ENCODE data around the gene MAML2. TPM values are rescaled to one million over a fixed set of nuclear protein-coding genes. Genes with fewer than 3 reads are reported as not detected.

MAML2 gene
- total RNA-seq, 1 donor from 2014 or later = 18.7 TPM

- Mint-ChIP-seq H3K4me3 (no peak overlapping the region), H3K9me3 (peaks cover 2% of the 10 kb centered on the region), H3K4me1 (no peaks in the 10 kb centered on the region), H3K36me3 (ENCODE audit: low read depth) (no peaks in the 10 kb centered on the region), H3K27ac (ENCODE audit: unreplicated experiment) (no peak overlapping the region), H3K27me3 (ENCODE audit: low read depth) (no peaks in the 10 kb centered on the region)
- peak; percentile 27 for TF ChIP-seq CTCF (conservative IDR thresholded peaks at IDR 0.05)
- no peak for DNase-seq (ENCODE audit: low read depth, low spot score)
Observed at GRCh38 chr11:95968585-95968984, 374.4 kb downstream of the MAML2 start.

- no peak overlapping the region for H3K4me3 Mint-ChIP-seq
- DNase-seq (ENCODE audit: low read depth, low spot score) = no peak
- H3K27me3 Mint-ChIP-seq (ENCODE audit: low read depth) = no peaks in the 10 kb centered on the region
- no peaks in the 10 kb centered on the region for H3K36me3 Mint-ChIP-seq (ENCODE audit: low read depth)
- H3K4me1 Mint-ChIP-seq = no peaks in the 10 kb centered on the region
- no peak overlapping the region for H3K27ac Mint-ChIP-seq (ENCODE audit: unreplicated experiment)
- TF ChIP-seq CTCF (conservative IDR thresholded peaks at IDR 0.05) = no peak
- H3K9me3 Mint-ChIP-seq = peaks cover 2% of the 10 kb centered on the region
Observed at GRCh38 chr11:95964281-95964680, 378.7 kb downstream of the MAML2 start.

GRCh38 chr11:95961758-95962157 is 381.2 kb downstream of the MAML2 start:
- DNase-seq (ENCODE audit: low read depth, low spot score) = no peak
- Mint-ChIP-seq H3K4me1 (no peaks in the 10 kb centered on the region), H3K27ac (ENCODE audit: unreplicated experiment) (no peak overlapping the region), H3K4me3 (no peak overlapping the region), H3K9me3 (peaks cover 6% of the 10 kb centered on the region), H3K27me3 (ENCODE audit: low read depth) (no peaks in the 10 kb centered on the region), H3K36me3 (ENCODE audit: low read depth) (no peaks in the 10 kb centered on the region)
- no peak for TF ChIP-seq CTCF (conservative IDR thresholded peaks at IDR 0.05)

- H3K36me3 Mint-ChIP-seq (ENCODE audit: low read depth) = peaks cover 12% of the 10 kb centered on the region
- DNase-seq (ENCODE audit: low read depth, low spot score) = no peak
- H3K4me1 Mint-ChIP-seq = no peaks in the 10 kb centered on the region
- TF ChIP-seq CTCF (conservative IDR thresholded peaks at IDR 0.05) = no peak
- peaks cover 20% of the 10 kb centered on the region for H3K9me3 Mint-ChIP-seq
- no peak overlapping the region for H3K27ac Mint-ChIP-seq (ENCODE audit: unreplicated experiment)
- H3K27me3 Mint-ChIP-seq (ENCODE audit: low read depth) = no peaks in the 10 kb centered on the region
- no peak overlapping the region for H3K4me3 Mint-ChIP-seq
Observed at GRCh38 chr11:95950905-95951304, 392.1 kb downstream of the MAML2 start.

GRCh38 chr11:95948637-95949036 is 394.4 kb downstream of the MAML2 start:
- no peak overlapping the region for H3K27ac Mint-ChIP-seq (ENCODE audit: unreplicated experiment)
- H3K27me3 Mint-ChIP-seq (ENCODE audit: low read depth) = no peaks in the 10 kb centered on the region
- H3K4me3 Mint-ChIP-seq = no peak overlapping the region
- peaks cover 29% of the 10 kb centered on the region for H3K9me3 Mint-ChIP-seq
- TF ChIP-seq CTCF (conservative IDR thresholded peaks at IDR 0.05) = no peak
- no peak for DNase-seq (ENCODE audit: low read depth, low spot score)
- no peaks in the 10 kb centered on the region for H3K4me1 Mint-ChIP-seq
- peaks cover 20% of the 10 kb centered on the region for H3K36me3 Mint-ChIP-seq (ENCODE audit: low read depth)

- Mint-ChIP-seq H3K27me3 (ENCODE audit: low read depth) (no peaks in the 10 kb centered on the region), H3K27ac (ENCODE audit: unreplicated experiment) (no peak overlapping the region), H3K9me3 (peaks cover 27% of the 10 kb centered on the region), H3K36me3 (ENCODE audit: low read depth) (peaks cover 21% of the 10 kb centered on the region), H3K4me1 (no peaks in the 10 kb centered on the region), H3K4me3 (no peak overlapping the region)
- no peak for TF ChIP-seq CTCF (conservative IDR thresholded peaks at IDR 0.05)
- DNase-seq (ENCODE audit: low read depth, low spot score) = no peak
Observed at GRCh38 chr11:95944623-95945022, 398.4 kb downstream of the MAML2 start.
